ENCODE data around the gene OTOL1.

- TF ChIP-seq, protein P1, sequence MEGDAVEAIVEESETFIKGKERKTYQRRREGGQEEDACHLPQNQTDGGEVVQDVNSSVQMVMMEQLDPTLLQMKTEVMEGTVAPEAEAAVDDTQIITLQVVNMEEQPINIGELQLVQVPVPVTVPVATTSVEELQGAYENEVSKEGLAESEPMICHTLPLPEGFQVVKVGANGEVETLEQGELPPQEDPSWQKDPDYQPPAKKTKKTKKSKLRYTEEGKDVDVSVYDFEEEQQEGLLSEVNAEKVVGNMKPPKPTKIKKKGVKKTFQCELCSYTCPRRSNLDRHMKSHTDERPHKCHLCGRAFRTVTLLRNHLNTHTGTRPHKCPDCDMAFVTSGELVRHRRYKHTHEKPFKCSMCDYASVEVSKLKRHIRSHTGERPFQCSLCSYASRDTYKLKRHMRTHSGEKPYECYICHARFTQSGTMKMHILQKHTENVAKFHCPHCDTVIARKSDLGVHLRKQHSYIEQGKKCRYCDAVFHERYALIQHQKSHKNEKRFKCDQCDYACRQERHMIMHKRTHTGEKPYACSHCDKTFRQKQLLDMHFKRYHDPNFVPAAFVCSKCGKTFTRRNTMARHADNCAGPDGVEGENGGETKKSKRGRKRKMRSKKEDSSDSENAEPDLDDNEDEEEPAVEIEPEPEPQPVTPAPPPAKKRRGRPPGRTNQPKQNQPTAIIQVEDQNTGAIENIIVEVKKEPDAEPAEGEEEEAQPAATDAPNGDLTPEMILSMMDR (IDR thresholded peaks at IDR 0.05), result no peak
- no peak for TF ChIP-seq POLR2A (IDR thresholded peaks at IDR 0.05)
Measured at GRCh38 chr3:161551697-161552096, 55.1 kb downstream of the OTOL1 start.
